Endothelial cell of umbilical vein (primary cell): ENCODE measurements around the gene TMEM204.

Source experiments
- EZH2 ChIP-seq: IDR thresholded peaks from 2 replicates; pipeline ENCODE4 v1.6.1; 2012; ENCODE audit warnings: borderline replicate concordance, low read depth, mild to moderate bottlenecking, moderate library complexity, low read length, inconsistent platforms; ENCODE audit not compliant: severe bottlenecking
- FOS ChIP-seq: IDR thresholded peaks from 2 replicates; pipeline ENCODE4 v1.6.1; 2011; ENCODE audit warnings: mild to moderate bottlenecking, low read length, moderate library complexity, borderline replicate concordance; ENCODE audit not compliant: insufficient read depth
- GATA2 ChIP-seq: IDR thresholded peaks from 2 replicates; pipeline ENCODE4 v1.7.0; 2011; ENCODE audit warnings: low read depth, mild to moderate bottlenecking, moderate library complexity, mixed read lengths, low read length; ENCODE audit not compliant: insufficient read length, insufficient read depth
- JUN ChIP-seq: IDR thresholded peaks from 2 replicates; pipeline ENCODE4 v1.6.1; 2011; ENCODE audit warnings: borderline replicate concordance, low read depth; ENCODE audit not compliant: insufficient read length, insufficient read depth
- POLR2A ChIP-seq: IDR thresholded peaks from 2 replicates; pipeline ENCODE4 v1.6.1; 2012; ENCODE audit warnings: low read depth, mild to moderate bottlenecking, control low read depth, low read length
- POLR2AphosphoS5 ChIP-seq: IDR thresholded peaks from 2 replicates; pipeline ENCODE4 v1.6.1; 2012; ENCODE audit warnings: low read depth, mild to moderate bottlenecking, control low read depth, low read length, moderate library complexity; ENCODE audit not compliant: insufficient read depth
- TF ChIP-seq, protein P1 (sequence below), 2 donors: IDR thresholded peaks; 1 replicate in 1 of 2; 2 replicates in 1 of 2; pipeline ENCODE4 v1.5.1; 2011; ENCODE audit warnings: low read length in 2 of 2, mild to moderate bottlenecking in 2 of 2, moderate library complexity in 2 of 2, control low read depth in 1 of 2, inconsistent platforms in 1 of 2, low read depth in 1 of 2; ENCODE audit not compliant: insufficient read depth in 1 of 2; ENCODE audit errors: extremely low read depth in 1 of 2
- TF ChIP-seq, protein P2 (sequence below): IDR thresholded peaks from 2 replicates; pipeline ENCODE4 v1.6.1; 2011; ENCODE audit not compliant: insufficient read depth, insufficient read length

DNA sequence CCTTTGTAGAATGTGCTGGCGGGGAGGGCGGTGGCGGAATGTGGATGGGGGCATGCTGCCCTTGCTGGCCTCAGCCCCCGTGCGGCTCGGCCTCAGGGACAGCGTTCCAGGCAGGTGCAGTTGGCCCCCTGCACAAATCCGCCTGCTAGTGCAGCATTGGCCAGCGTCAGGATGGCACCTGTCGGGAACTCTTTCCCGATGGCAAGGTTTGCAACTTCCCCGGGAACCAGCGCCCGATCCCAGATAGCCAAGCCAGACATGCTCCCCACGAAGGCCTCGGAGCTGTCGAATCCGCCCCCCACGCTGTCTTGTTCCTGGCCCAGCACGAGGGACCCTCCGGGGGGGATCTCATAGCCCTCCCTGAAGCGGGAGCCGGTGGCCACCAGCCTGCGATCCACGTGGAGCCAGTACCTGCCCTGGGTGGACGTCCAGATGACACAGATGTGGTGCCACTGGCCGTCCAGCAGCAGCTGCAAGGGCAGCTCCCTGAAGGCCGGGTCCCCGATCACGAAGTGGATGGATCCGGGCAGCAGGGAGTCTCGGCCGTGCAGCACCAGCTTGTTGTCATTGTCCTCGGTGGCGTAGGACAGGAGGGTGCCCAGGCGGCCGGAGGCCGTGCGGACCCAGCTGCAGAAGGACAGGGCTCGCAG, 47.5 kb upstream of the TMEM204 start:
- TF ChIP-seq, protein P1, sequence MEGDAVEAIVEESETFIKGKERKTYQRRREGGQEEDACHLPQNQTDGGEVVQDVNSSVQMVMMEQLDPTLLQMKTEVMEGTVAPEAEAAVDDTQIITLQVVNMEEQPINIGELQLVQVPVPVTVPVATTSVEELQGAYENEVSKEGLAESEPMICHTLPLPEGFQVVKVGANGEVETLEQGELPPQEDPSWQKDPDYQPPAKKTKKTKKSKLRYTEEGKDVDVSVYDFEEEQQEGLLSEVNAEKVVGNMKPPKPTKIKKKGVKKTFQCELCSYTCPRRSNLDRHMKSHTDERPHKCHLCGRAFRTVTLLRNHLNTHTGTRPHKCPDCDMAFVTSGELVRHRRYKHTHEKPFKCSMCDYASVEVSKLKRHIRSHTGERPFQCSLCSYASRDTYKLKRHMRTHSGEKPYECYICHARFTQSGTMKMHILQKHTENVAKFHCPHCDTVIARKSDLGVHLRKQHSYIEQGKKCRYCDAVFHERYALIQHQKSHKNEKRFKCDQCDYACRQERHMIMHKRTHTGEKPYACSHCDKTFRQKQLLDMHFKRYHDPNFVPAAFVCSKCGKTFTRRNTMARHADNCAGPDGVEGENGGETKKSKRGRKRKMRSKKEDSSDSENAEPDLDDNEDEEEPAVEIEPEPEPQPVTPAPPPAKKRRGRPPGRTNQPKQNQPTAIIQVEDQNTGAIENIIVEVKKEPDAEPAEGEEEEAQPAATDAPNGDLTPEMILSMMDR (IDR thresholded peaks at IDR 0.05; ENCODE audit: extremely low read depth in 1 of 2, insufficient read depth in 1 of 2, low read depth in 1 of 2, low read length in 2 of 2) = no peak
- TF ChIP-seq EZH2 = no peak
- no peak for TF ChIP-seq POLR2A
- TF ChIP-seq POLR2AphosphoS5 = no peak
- no peak for TF ChIP-seq JUN
- no peak for TF ChIP-seq FOS
- TF ChIP-seq, protein P2, sequence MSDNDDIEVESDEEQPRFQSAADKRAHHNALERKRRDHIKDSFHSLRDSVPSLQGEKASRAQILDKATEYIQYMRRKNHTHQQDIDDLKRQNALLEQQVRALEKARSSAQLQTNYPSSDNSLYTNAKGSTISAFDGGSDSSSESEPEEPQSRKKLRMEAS = no peak
- no peak for TF ChIP-seq GATA2
